LNCaP clone FGC (cell line): ENCODE data around the gene EIF3I.

Experiments
- DNase-seq: peaks from one replicate; pipeline ENCODE4 v3.0.0-alpha.2; 2011; ENCODE audit warnings: low read depth
- H3K4me3 ChIP-seq: 2 replicates; pipeline ENCODE4 v1.5.1; 2011; ENCODE audit warnings: mild to moderate bottlenecking, low read depth, low read length, control low read depth
- CTCF ChIP-seq: IDR thresholded peaks from 2 replicates; pipeline ENCODE4 v1.5.1; 2012; ENCODE audit warnings: mild to moderate bottlenecking; ENCODE audit not compliant: control insufficient read depth, insufficient read depth; ENCODE audit errors: extremely low read depth

EIF3I gene

GRCh38 chr1:32198237-32199042, 23.8 kb upstream of the EIF3I start:
- no peak for DNase-seq
- H3K4me3 ChIP-seq: no peak overlapping the region
- TF ChIP-seq CTCF: no peak

GRCh38 chr1:32199043-32199716, 23.0 kb upstream of the EIF3I start:
- no peak overlapping the region for H3K4me3 ChIP-seq
- no peak for TF ChIP-seq CTCF
- DNase-seq: no peak

- H3K4me3 ChIP-seq: peak overlapping the region; percentile 69
- no peak for DNase-seq
- TF ChIP-seq CTCF: no peak
These were observed 22.5 kb upstream of the EIF3I start for GRCh38 chr1:32199717-32200072.

DNA sequence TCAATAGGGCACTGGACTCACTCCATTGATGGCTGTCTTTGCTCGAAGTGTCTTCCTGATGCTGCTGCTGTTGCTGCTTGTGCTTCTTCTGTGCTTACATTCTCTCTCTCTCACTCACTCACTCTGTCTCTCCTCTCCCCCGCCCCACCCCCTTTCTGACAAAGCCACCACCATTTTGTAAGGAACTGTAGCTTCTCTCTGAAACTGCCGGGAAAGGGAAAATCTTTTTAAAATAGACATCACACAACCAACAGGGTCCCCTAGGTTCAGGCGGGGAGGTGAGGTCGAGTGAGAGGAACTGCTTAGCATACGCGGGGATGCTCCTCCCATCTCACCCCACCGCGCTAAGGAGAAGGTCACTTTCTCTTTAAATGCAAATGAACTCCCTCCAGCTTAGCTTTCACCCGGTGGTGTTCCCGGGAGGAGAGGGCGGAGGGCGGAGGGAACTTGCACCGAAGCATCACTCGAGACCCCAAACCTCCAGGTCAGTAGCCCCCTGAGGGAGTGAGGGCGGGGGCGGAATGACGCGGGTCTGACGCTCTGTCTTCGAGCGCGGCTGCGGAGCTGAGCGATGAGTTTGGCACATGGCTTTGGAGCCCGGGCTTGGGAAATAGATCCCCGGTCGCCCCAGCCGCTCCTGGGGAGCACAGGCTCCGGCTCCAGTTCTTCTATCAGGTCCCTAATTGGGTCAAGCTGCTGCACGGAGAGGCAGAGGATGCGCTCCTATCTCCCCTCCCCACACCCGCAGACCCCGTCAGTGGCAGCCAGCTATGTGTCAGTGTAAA, 21.8 kb upstream of the EIF3I start, which contains the start of gene CCDC28B:
Gene CCDC28B, plus strand, starts transcription at position 370 of the 785 bp plus-strand sequence. CDS start 1,341 bp downstream, outside the sequence.
- TF ChIP-seq CTCF: no peak
- H3K4me3 ChIP-seq: peak within 1 kb of the TSS; percentile 69
- DNase-seq: no peak

DNA sequence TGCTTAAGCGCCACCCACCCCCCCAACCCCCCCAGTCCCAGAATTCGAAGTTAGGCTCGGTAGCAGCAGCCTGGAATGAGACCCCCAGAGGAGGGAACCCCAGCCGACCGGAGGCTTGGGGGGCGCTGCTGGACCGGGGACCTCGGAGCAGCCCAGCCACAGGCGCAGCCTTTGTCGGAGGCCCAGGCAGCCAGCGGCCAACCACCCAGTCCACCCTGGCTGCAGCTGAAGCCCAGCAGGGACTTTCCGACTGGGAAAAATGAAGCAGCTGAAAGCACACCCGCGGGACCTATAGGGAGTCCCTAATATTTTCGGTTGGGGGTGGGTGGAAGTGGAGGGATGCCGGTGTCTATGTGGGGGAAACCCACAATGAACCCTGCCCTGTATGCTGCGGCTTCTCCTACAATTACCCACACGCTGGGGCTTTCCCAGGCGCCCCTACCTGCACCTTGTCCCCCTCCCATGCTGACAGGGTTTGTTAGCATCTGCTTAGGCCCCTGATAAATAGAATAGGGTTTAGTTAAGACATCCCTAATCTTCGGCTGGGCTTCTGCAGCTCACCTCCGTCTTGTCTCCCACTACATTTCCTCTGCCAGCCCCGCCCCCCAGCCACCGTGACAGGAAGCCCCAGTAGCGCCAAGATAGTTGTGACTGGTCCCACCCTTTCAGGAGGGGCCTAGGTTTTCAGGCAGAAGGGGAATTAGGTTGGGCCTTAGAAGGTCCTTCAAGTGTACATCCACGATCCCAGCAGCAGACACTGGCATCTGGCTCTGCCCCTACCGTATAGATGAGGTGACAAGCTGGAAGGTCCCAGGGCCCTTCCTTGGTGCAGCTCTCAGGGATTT, 21.0 kb upstream of the EIF3I start:
- TF ChIP-seq CTCF: no peak
- no peak for DNase-seq
- H3K4me3 ChIP-seq: peak overlapping the region; percentile 69

GRCh38 chr1:32204943-32205361, 17.3 kb upstream of the EIF3I start:
- TF ChIP-seq CTCF: no peak
- no peak for DNase-seq

More at GRCh38 chr1:32204943-32205361, 17.3 kb upstream of the EIF3I start:
- H3K4me3 ChIP-seq: peak overlapping the region; percentile 82
